LNCAP (cell line): Measurements from ENCODE around the gene MGMT.

ENCODE experiments used
- CTCF ChIP-seq: fragments of 450-650 bp; IDR thresholded peaks from 2 replicates; pipeline ENCODE4 v1.5.1; 2017; ENCODE audit warnings: mild to moderate bottlenecking

Gene MGMT

GRCh38 chr10:129570185-129570584, 103.1 kb downstream of the MGMT start:
- TF ChIP-seq CTCF, result no peak

- no peak for TF ChIP-seq CTCF
Measured at GRCh38 chr10:129579228-129579627, 112.2 kb downstream of the MGMT start.

DNA sequence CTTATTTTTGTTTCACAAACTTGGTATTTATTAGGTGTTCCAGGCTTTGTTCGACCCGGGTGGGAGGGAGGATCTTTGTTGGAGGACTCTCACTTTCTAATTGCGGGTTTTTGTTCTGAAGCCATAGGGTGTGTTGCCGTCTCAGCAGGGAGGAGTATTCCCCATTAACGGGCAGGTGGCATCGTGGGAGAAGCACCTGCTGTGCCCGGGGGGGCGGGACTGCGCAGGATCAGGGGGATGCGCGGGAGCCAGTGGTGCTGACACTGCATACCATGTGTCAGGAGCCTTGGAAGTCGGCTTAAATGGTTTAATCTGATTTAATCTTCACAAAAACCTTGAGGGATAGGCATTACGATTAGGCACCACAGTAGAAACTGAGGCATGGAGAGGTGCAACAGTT, 113.0 kb downstream of the MGMT start:
- no peak for TF ChIP-seq CTCF

- no peak for TF ChIP-seq CTCF
Measured at GRCh38 chr10:129580901-129581300, 113.9 kb downstream of the MGMT start.

DNA sequence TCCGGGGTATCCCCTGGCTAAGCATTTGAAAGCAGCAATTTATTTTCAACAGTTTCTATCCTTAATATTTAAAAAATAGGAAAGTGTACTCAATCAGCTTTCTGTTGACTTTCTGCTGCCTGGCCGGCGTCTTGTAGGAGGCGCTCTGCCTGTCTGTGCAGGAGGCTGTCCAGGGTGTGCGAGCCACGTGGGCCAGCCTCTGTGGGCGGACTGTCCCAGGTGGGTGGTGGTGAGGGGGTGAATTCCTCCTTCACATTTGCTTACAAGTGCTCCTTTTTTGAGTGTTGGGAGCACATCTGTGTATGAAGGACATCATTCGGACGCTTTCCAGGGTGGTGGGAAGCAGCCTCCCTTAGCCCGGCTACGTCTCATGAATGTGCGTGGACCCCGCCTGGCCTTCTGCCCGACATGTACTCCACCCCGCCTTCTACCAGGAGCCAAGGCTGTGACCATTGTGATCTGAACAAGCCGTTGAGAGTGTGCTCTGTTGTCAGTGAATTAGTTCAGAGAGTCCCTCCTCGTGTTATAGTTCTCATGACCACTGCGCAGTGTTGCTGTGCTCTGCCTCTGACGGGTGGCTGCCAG, 114.9 kb downstream of the MGMT start:
- no peak for TF ChIP-seq CTCF

- TF ChIP-seq CTCF, result no peak
Measured at GRCh38 chr10:129583831-129584230, 116.8 kb downstream of the MGMT start.

GRCh38 chr10:129586898-129587443, 119.9 kb downstream of the MGMT start:
- TF ChIP-seq CTCF, result no peak

DNA sequence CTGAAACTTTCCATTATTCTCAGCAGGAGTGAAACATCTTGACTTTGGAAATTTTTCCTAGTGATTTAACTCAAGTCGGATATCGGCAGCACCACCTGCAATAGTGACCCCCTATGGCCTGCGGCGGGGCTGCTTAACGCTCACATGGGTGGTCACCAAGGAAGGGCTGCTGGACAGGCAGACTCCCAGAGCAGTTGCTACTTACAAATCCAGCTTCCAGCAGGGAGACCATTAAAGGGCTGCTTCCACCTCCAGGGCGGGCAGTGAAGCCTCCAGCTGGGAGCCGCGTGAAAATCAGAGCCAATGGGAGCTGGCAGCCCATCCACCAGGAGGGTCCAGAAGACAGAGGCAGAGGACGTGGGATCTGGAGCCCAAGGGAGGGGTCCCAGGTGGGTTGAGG, 122.5 kb downstream of the MGMT start:
- TF ChIP-seq CTCF, result no peak
